SU-DHL-6 (cell line): ENCODE measurements around the gene ADCY2.

Experiments used
- CTCF ChIP-seq: fragments of 200-600 bp; sonication (generic); IDR thresholded peaks from one replicate; pipeline ENCODE4 v1.5.1; 2017; ENCODE audit warnings: antibody characterized with exemption, mild to moderate bottlenecking, low read length, moderate library complexity; ENCODE audit not compliant: insufficient read depth, poor library complexity, severe bottlenecking
- EZH2phosphoT487 ChIP-seq: fragments of 200-600 bp; sonication (generic), shearing (Covaris generic); conservative IDR thresholded peaks from 2 replicates; pipeline ENCODE4 v1.6.1; 2018; ENCODE audit warnings: mild to moderate bottlenecking, antibody characterized with exemption, low read length, moderate library complexity, mixed read lengths

GRCh38 chr5:7471710-7472109 is 75.8 kb downstream of the ADCY2 start:
- TF ChIP-seq CTCF: no peak
- TF ChIP-seq EZH2phosphoT487: no peak
